ENCODE data around the gene TCF15. TPM values are rescaled to one million over a fixed set of nuclear protein-coding genes. Genes with fewer than 3 reads are reported as not detected.
A peak's percentile ranks its signal among the peaks of the same experiment; 100 is the strongest.

Gene TCF15
- total and polyA plus RNA-seq, 2 of the 8 experiments (the other 6 are each of a cell fraction or from before 2014, with no cell fraction given), result 3.7 to 6.9 TPM

GRCh38 chr20:576156-576555, 34.0 kb downstream of the TCF15 start:
- H4K8ac ChIP-seq (ENCODE audit: extremely low read depth, insufficient read depth, low read length), result no peak overlapping the region
- H2AFZ ChIP-seq (ENCODE audit: low read length), result no peak overlapping the region
- no peak overlapping the region for H2BK5ac ChIP-seq (ENCODE audit: low read depth, low read length)
- no peak overlapping the region for H3K14ac ChIP-seq (ENCODE audit: insufficient read length)
- H3K18ac ChIP-seq (ENCODE audit: extremely low read depth, low read length), result no peak overlapping the region
- H3K27me3 ChIP-seq (replicated peaks in 1 of 4; ENCODE audit: control insufficient read depth in 3 of 4, extremely low read depth in 1 of 4, insufficient read depth in 3 of 4, low read length in 3 of 4), result peaks cover 0 to 11% (median 3%) of the 10 kb centered on the region in 4 experiments; a peak in 5 of 7 replicates
- no peak overlapping the region for H3K27ac ChIP-seq (ENCODE audit: low read depth, low read length)
- no peak overlapping the region for H2BK120ac ChIP-seq (replicated peaks; ENCODE audit: low read depth, low read length)
- H2AK5ac ChIP-seq (ENCODE audit: low read depth, low read length), result no peak overlapping the region
- CTCF ChIA-PET (ENCODE audit: partially characterized antibody), result interaction anchor here (0.6 to 8.8 kb wide), 14 partner anchors 9 to 613 kb away, joined by 3 to 73 read pairs (median 4); no protein-coding TSS in a partner anchor
- H3K9me3 ChIP-seq (ENCODE audit: insufficient read depth in 2 of 2, low read depth in 1 of 2, low read length in 1 of 2), result no peaks in the 10 kb centered on the region
- H3K4me1 ChIP-seq (replicated peaks in 1 of 4; ENCODE audit: control insufficient read depth in 3 of 4, insufficient read depth in 4 of 4, low read length in 3 of 4), result peaks cover 13 to 32% (median 16%) of the 10 kb centered on the region in 4 experiments
- H3K56ac ChIP-seq (replicated peaks; ENCODE audit: insufficient read length, low read depth, low read length), result no peak overlapping the region
- peaks cover 3% of the 10 kb centered on the region; the same call in 1 of the 2 replicates for H3K23me2 ChIP-seq (ENCODE audit: low read depth, low read length)
- H3K23ac ChIP-seq (ENCODE audit: insufficient read length), result no peak overlapping the region
- H4K20me1 ChIP-seq (replicated peaks in 1 of 2; ENCODE audit: control insufficient read depth in 1 of 2, insufficient read depth in 2 of 2, low read length in 2 of 2), result no peaks in the 10 kb centered on the region
- WGBS, 2 experiments (ENCODE audit: extremely low coverage in 1 of 2, insufficient coverage in 1 of 2, insufficient read length in 1 of 2, insufficient replicate concordance in 2 of 2, low coverage in 1 of 2, low lambda C conversion rate in 2 of 2, missing lambda C conversion rate in 1 of 2), result 92% methylated on average over 3 of the region's 3 CpGs; no CpG with 5 or more reads in 1 of the 2 experiments
- H2BK20ac ChIP-seq (ENCODE audit: low read length), result no peak overlapping the region
- FAIRE-seq, result no peak
- POLR2A ChIA-PET (ENCODE audit: partially characterized antibody), result interaction anchor here (0.6 to 5.0 kb wide), 3 partner anchors 14 to 118 kb away, joined by 3 to 18 read pairs (median 6); no protein-coding TSS in a partner anchor
- H3K4me3 ChIP-seq (ENCODE audit: extremely low read depth in 1 of 4, insufficient read depth in 2 of 4, low read depth in 3 of 4, low read length in 4 of 4), result no peak overlapping the region
- H3K79me1 ChIP-seq (ENCODE audit: low read depth, low read length), result no peaks in the 10 kb centered on the region
- H3K9ac ChIP-seq (replicated peaks in 1 of 4; ENCODE audit: extremely low read depth in 1 of 4, low read depth in 3 of 4, low read length in 3 of 4), result no peak overlapping the region
- no peak overlapping the region for H2BK15ac ChIP-seq (ENCODE audit: low read length)
- peak overlapping the region; percentile 21; the same call in 1 of the 2 replicates for H2BK12ac ChIP-seq (ENCODE audit: low read depth, low read length)
- no peaks in the 10 kb centered on the region for H3K36me3 ChIP-seq (ENCODE audit: control insufficient read depth in 2 of 4, insufficient read depth in 4 of 4, low read length in 3 of 4)
- no peak overlapping the region for H4K91ac ChIP-seq (replicated peaks; ENCODE audit: insufficient read length, low read length)
- no peak overlapping the region for H3K4ac ChIP-seq (replicated peaks; ENCODE audit: insufficient read length, low read depth, low read length)
- no peak for DNase-seq (ENCODE audit: low read depth in 1 of 2, low spot score in 2 of 2)
- no peaks in the 10 kb centered on the region for H3K79me2 ChIP-seq (ENCODE audit: control insufficient read depth in 1 of 2, insufficient read depth in 2 of 2, low read length in 2 of 2)
- no peak overlapping the region for H3K4me2 ChIP-seq (ENCODE audit: insufficient read depth in 1 of 2, low read depth in 2 of 2, low read length in 2 of 2)
- no peak for TF ChIP-seq KDM1A (IDR thresholded peaks at IDR 0.05; ENCODE audit: borderline replicate concordance, low read length)
- no peak for TF ChIP-seq TEAD4 (IDR thresholded peaks at IDR 0.05; ENCODE audit: low read depth, low read length)
- no peak for TF ChIP-seq RFX5 (IDR thresholded peaks at IDR 0.05; ENCODE audit: borderline replicate concordance, low read depth, low read length)
- TF ChIP-seq CTCF (IDR thresholded peaks at IDR 0.05; ENCODE audit: control extremely low read depth in 1 of 3, insufficient read depth in 1 of 3, low read depth in 1 of 3, low read length in 3 of 3), result no peak
- H4K5ac ChIP-seq (ENCODE audit: insufficient read length, low read depth, low read length), result no peak overlapping the region

All from H1 (cell line).